HG03565 (cell line): ENCODE measurements around the gene CHRNB4.

ENCODE experiments used
- ATAC-seq: cut with Tn5 transposase; IDR thresholded peaks from one replicate; pipeline ENCODE4 v1.9.1; 2021; ENCODE audit warnings: mild to moderate bottlenecking, moderate library complexity; ENCODE audit not compliant: unreplicated experiment

CHRNB4 gene

DNA sequence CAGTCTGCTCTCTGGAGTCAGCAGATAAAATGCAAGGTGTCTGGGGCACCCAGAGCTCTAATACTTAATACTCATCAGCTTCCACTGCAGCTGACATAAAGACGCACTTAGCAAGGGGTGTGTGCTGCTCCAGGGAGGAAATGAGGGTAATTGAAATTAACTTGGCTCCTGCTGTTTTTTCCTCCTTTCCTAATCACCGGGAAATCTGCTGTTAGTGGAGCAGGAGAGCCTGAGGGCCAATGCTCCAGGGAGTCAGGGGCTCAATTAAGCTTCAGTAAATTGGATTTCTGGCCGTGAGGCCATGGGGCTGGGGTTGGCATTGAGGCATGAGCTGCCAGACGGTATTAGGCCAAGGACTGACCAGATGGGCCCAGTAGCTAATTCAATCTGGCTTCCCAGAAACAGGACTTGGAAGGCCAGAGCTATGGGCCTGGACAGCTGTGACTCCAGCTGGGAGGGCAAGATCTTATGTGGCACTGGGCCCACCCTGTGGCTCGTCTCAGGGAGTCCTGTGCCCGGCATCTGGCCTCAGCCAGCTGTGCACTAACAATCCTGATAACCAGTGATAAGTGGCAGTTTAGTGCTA is 30.7 kb upstream of the CHRNB4 start:
- no peak for ATAC-seq

DNA sequence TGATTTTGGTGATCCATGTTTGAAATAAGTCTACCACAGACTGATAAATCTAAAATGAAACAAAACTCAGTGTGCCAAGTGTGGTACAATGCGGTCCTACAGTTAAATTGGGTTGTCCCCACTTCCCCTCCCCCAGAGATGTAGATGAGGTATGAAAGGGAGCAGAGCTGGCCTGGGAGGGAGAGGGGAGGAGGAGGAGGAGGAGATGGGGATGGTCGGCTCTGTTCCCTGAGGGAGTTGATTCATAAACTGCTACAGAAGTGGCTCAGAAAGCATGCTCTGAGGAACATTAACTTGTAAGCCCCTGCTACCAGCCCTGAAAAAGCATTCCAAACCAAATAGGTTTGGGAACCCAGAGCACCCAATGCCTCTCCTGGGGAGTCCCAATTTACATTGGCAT is 28.0 kb upstream of the CHRNB4 start:
- no peak for ATAC-seq

DNA sequence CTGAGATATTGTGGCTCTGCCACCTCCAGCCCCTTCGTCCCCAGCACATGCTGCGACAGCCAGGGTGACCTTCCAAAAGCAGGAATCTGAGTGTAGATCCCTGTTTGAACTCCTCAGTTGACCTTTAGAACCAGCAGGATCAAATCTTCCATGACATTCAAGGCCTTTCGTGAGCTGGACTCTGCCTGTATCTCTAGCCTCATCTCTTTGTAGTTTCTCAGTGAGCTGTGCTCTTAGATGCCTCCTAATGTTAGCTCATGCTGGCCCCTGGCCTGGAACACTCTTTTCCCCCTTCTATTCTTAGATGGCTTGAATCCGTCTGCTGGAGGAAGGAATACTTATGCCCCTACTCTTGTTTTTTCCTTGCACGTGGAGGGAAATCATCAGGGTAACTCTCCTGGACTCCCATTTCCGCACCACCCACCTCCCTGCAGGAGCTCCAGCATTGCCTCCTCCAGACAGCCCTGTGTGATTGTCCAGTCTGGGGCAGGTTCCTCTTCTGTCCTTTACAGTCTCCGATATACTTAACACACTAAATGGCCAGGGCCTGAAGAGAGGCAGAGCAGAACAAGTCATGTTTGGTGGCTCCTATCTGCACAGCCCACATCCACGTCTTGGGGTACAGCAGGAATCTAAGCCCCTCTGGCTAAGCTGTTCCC is 26.7 kb upstream of the CHRNB4 start:
- ATAC-seq, result no peak

DNA sequence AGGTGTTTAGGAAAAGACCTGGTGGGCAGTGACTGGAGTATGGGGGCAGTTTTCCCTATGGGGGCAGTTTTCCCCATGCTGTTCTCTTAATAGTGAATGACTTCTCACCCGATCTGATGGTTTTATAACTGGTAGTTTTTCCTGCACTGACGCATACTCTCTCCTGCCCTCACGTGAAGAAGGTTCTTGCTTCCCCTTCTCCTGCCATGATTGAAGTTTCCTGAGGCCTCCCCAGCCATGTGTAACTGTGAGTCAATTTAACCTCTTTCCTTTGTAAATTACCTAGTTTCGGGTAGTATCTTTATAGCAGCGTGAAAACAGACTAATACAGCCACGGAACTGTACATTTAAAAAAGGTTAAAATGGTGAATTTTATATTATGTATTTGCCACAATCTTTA is 25.0 kb upstream of the CHRNB4 start:
- no peak for ATAC-seq

DNA sequence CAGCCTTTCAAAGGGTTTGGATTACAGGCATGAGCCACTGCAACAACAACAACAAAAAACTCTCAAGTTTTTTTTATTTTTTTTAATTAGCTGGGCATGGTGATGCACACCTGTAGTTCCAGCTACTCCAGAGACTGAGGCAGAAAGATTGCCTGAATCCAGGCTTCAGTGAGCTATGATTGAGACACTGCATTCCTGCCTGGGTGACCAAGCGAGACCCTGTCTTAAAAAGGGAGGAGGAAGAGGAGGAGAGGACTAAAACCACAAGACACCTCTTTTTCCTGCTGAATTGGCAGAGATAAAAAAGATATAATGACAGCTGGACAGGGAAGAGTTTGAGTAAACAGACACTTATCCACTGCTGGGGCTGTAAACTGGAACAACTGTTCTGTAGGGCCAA is 22.7 kb upstream of the CHRNB4 start:
- no peak for ATAC-seq

DNA sequence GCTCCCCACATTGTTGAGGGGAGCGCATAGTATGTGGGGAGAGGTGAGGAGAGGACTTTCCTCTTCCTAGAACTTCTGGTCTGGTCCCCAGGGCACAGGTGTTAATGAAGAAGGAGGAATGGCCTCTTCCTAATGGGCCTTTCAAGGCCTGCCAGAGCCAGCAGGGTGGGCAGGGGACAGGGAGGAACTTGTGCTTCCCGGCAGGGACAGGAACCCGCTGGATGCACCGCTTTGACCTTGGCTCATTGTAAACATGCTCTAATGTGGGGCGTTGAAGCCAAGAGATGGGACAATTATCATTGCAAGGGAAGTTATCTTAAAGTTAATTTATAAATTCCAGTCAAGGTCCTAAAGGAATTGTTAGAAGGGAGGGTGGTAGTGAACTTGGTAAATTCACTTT is 21.0 kb upstream of the CHRNB4 start:
- no peak for ATAC-seq

DNA sequence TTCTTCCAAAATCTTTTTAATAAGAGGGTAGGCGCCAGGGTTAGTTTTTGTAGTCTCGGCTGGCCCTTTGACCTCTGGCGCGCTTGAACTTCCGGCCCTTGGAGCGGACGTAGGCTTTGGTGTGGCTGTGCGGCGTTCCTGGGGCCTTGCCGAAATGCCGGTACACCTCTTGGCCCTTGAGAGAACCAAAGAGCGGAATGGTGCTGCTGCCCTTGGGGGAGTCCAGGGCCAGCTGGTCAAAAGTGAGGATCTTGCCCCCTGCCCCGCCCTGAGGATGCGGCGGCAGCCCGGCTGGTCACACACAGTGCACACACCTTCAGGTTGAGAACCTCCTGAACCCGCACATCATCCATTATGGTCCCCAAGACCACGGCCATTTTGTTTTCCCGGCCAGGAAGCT is 20.0 kb upstream of the CHRNB4 start:
- ATAC-seq, result no peak

DNA sequence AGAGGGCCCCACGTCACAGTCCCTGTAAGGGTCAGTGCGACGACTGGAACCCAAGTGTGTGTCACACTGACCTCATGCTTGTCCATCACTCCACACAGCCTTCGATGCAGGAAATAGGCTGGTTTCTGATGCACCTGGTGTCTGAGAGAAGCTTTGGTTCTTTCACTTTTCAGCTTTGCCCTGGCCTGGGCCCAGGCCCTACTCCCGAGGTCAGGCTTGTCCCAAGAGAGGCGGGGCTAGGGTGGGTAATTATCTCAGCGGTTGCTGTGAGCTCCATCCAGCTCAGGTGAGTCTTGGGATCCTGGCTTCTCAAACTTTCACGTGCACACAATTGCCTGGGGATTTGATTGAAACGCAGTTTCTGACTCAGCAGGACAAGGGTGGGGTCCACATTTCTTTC is 19.6 kb upstream of the CHRNB4 start:
- ATAC-seq, result no peak

DNA sequence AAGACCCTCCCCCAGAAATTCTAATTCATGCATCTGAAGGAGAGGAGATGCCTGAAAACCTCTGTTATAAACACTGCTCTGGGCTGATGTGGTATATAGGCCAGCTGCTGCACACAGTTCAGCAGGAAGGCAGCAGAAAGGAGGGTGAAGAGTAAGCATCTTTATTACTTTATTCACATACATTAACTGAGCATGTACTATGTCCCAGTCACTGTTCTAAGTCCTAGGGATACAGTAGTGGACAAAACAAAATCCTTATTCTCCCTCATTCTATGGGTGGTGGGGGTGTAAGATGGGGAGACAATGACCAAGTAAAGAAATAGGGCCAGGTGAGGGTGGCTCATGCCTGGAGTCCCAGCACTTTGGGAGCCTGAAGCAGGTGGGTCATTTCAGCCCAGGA is 17.8 kb upstream of the CHRNB4 start:
- ATAC-seq, result no peak

DNA sequence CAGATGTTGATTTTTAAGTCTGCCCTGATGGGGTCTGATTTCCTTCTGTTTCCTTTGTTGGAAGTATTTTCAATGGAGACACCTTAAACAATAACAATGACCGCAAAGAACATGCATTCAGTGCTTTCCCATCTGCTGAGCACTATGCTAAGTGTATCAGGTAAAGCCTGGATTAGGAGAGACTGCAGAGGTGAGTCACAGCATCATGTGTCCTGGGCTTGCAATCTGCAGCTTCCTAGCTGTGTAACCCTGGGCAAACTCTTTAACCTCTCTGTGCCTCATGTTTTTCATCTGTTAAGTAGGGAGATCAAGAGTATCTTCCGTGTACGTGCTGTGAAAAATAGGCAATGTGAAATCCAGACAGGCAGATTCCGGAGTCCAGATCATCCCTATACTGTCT is 13.3 kb upstream of the CHRNB4 start:
- ATAC-seq, result no peak

DNA sequence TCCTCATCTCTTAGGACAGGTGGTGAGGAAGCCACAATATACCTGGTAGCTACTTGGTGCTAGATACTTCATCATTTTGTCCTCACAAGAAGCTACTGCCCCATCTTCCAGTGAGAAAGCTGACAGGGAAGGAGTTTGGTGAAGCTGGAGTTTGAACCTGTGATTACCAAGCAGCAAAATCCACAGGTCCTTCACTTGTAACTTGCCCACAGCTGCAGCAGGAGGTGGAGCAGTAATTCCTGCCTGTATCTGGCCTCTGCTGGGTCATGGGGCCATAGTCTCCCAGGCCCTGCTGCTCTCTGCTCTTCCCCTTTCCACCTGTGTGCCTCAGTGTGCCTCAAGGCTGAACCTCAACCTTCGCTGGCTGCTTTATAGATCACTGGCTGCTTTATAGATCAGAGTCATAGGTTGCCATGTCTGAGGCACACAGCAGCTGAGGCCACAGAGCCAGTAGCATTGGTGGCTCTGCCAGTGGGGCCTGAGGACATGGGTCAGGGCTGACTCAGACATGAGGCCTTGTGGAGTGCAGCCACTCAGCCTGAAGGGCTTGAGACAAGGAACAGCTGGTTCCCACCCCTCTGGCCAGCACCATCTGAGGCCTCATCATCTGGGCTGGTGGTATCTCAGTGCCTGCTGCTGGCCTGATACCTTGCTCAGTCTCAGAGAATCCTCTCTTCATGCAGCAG is 11.1 kb upstream of the CHRNB4 start:
- no peak for ATAC-seq

DNA sequence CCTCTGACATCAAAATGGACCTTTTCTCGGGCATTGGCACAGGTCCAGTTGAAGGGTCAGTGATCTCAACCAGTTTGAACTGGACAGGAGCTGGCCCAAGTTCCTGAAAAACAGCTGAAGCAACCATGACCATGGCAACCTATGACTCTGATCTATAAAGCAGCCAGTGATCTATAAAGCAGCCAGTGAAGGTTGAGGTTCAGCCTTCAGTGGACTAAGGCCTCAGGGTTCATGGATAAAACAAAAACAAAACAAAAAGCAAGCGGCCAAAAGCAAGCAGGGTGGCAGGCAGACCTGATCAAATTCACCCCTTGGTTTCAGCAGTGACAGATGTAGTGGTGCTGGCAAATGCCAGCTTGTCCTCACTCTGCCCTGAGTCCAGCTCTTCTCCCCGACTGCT is 10.0 kb upstream of the CHRNB4 start:
- no peak for ATAC-seq

DNA sequence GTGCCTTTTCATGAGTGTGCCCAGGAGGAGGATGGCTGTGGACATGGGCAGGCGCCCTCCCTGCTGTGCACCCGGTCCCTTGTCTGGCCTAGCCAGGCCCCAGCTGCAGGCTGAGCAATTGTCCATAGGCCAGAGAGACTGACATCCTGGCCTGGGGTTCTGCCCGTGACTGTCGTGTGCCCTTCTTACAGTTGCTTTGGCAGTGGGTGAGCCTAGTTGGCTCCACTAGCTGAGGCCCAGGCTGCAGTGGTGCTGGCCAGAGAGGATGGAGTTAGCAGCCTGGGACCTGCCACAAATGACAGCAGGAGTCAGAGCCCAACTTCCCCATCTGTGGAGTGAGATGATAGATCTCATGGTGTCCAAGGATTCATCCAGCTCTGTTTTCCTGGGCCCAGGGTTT is 9.0 kb upstream of the CHRNB4 start:
- ATAC-seq, result no peak

DNA sequence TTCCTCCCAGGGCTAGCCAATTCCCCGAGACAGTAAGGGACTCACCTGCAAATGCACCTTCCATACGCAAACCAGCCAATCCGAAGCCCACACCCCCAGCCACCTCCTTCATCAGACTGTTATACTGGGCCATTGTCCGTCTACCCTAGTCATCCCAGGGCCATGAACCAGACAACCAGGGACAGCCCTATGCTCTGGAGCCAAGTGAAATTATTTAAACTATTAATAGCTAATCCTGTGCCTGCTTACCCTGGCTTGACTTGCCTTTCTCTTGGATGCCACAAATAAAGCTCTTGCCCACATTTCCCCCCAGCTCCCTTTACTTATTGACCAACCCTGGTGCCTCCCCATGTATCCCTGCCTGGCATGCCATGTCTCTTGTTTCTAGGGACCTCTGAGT is 4.0 kb upstream of the CHRNB4 start:
- ATAC-seq, result no peak

DNA sequence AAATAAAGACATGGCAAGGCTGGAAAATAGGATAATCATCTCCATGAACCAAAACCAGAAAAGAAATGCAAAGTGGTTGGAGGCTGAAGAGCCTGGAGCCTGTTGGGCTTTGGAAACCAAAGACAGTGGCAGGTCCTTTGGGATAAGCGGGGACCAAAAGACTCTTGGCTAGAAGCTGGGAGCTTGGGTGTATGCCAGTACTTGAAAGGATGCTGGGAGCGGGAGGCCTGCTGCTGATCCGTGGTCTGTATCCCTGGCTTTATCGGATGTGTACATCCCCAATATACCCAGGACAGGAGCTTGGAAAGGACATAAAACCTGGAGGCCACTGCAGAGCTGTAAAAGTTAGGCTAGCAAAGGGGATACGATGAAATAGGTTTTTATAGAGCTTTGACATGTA is 1.3 kb upstream of the CHRNB4 start:
- no peak for ATAC-seq

DNA sequence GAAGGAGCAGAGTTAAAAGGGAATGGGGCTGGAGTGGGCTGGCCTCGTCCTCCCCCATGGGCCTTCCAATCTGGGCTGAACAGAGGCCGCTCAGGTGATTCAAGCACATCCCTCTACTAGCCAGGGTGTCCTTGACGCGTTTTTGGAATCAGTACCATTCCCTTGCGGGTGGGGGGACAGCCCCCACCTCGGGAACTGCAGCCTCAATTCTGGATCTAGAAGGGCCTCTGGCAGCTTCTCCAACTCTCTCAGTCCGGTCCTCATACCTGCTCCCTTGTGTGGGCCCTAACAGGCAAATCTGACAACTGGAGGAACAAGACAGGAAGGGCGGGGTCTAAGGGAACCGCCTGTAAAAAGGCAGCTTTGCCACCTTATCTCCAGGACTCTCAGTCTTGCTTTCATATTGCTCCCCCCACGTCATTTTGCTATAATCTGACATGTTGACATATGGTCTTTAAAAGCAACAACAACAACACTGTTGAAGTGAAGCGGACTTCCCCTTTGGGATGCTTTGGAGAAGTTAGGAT is 802 bp upstream of the CHRNB4 start:
- ATAC-seq, result no peak

DNA sequence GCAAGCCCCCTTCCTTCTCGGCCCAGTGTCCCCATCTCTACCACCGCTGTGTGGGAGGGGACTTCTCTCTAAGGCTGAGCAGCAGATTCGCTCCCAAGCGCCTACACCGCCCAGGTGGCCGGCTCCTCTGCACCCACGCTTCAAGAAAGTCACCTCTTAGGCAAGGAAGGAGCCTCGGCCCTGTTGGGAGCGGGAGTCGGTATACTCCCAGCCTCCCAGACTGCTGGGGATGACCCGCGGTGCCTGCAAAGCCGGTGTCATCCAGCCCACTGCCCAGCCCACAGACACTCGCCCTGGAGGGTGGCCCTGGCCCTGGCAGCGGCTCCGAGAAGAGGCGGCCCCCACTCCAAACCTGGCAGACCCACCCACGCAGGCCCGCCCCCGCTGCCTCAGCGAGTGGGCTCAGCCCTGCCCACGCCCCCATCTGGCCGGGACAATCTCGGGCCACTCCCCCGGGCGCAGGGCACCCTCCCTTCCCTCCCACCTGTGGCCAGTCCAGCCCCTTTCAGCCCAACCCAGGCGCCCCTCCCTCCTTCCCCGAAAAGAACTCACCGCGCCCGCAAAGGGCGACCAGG is 396 bp downstream of the CHRNB4 start:
- ATAC-seq, result no peak

DNA sequence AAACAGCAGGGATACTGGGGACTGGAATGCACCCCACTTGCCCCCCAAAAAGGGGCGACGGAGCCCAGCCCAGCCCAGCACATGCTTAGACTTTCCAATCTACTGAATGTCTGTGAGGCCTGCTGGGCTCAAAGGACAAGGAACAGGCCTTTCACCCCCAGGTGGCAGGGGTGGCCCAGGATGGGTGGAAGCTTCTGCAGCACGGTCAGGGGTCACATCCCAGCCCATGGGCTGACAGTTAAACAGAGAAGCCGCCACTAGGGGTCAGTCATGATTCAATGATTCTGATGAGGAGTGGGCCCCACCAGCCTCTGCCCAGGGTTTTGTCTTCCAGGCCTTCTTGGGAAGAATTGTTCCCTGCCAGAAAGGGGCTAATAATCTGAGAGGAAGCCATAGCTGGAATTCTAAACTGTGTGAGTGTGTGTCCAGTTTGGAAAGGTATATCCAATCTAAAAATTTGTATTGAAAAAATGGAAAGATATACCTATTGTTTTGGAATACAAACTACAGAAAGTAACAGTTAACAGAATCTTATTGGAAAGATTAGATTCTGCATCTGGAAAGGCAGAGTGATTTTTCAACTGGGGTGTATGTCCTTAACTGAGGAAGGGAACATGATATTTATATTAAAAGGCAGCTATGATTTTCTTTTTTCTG is 2.2 kb downstream of the CHRNB4 start:
- no peak for ATAC-seq

DNA sequence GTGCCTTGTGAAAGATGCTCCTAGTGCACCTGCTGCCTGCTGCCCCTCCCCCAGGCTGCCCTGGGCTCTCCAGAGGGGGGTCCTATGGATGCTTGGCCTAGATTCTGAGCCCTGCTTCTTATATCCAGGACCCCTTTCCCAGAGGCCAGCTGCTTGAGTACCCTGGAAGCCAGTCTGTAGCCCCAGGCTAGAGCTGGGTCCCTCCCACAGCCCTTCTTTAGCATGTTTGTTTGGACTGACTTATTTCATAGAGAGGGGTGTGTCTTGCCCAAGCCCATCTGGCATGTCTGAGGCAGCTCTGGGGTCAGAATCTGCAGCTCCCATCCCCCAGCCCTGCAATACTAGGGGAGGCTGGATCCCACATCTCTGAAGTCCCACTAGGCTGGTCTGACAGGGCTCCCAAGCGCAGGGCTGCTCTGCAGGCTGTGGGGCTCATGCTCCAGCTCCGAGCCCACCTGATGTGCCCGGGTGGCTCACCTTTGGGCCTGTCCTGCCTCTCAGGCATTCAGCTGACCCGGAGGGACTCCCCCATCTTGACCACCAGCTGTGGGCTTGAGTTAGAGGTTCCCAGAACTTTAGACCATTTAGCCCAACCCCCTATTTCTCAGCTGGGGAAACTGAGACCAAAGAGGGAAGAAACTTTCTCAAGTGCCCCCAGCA is 3.1 kb downstream of the CHRNB4 start:
- no peak for ATAC-seq

DNA sequence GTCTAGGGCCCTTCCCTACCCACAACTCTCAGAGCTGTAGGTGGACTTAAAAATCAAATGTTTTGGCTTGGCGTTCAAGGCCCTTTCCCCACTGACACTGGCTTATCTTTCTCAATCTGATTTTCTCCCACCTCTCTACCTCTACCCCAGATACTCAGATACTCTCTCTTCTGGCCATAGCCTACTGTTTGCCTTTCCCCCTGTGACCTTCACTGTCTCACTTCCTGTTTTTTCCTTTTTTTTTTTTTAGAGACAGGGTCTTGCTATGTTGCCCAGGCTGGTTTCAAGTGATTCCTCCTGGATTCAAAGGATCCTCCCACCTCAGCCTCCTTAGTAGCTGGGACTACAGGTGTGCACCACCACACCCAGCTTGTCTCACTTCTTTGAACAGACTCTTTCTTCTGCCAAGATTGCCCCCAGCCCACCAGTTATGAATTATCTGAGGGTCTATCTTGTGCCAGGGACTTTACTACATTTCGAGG is 4.6 kb downstream of the CHRNB4 start:
- ATAC-seq, result no peak

DNA sequence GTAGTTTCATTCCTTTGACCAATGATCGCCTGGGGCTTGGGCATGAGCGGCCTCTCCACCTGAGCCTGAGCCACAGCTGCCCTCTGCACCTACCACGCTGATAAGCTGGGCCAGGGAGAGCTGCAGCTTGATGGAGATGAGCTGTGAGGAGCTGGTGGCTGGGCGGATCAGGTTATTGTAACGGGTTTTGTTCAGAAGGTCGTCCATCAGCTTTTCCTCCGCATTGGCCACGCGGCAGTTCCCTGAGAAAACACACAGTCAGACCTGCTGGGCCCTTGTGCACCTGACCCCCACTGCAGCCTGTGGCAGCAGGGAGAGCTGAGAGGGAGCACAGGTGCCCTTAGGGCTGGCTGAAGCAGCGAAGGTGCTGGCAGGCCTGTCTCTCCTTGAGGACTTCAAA is 5.7 kb downstream of the CHRNB4 start:
- no peak for ATAC-seq
